ENCODE measurements around the gene CNGA4.

DNA sequence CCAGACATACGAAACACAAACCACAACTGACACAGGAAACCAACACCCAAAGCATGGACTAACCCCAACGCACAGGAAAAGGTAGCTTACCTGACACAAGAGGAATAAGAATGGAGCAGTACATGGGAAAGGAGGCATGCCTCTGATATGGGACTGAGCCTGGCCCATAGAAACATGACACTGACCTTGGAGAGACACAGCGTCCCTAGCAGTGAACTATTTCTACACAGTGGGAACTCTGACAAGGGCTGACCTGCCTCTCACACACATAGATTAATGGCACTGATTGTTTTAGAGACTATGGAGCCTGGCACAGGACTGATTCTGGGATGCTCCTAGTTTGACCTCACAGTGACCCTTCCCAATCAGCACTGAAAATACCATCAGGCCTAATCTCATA, 32.7 kb downstream of the CNGA4 start:
- TF ChIP-seq, protein P1, sequence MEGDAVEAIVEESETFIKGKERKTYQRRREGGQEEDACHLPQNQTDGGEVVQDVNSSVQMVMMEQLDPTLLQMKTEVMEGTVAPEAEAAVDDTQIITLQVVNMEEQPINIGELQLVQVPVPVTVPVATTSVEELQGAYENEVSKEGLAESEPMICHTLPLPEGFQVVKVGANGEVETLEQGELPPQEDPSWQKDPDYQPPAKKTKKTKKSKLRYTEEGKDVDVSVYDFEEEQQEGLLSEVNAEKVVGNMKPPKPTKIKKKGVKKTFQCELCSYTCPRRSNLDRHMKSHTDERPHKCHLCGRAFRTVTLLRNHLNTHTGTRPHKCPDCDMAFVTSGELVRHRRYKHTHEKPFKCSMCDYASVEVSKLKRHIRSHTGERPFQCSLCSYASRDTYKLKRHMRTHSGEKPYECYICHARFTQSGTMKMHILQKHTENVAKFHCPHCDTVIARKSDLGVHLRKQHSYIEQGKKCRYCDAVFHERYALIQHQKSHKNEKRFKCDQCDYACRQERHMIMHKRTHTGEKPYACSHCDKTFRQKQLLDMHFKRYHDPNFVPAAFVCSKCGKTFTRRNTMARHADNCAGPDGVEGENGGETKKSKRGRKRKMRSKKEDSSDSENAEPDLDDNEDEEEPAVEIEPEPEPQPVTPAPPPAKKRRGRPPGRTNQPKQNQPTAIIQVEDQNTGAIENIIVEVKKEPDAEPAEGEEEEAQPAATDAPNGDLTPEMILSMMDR (IDR thresholded peaks at IDR 0.05), result no peak
- TF ChIP-seq POLR2A (IDR thresholded peaks at IDR 0.05), result no peak

All from Peyer's patch (tissue), 4 donors.